ENCODE results near the gene LYPD1.

DNA sequence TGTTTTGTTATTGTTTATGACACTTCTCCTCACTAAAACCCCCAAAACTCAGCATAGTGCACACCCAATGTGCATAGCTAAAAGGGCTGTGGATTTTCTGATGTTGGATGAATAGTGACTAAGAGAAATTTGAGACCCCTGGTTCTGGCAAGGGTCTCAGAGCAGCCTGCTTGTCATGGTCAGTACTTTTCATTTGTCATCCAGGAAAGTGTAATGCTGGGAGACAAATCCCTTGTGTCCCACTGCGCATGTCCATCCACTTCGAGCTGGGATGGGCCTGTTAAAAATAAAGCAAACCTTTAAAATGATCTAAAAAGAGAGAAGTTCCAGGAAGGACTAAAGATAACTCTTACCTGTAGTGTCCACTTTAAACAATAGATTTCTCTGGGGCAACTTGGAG lies 46.9 kb upstream of the LYPD1 start:
- TF ChIP-seq RCOR1 (IDR thresholded peaks at IDR 0.05; ENCODE audit: insufficient replicate concordance, low read length) (no peak), CHD1 (IDR thresholded peaks at IDR 0.05; ENCODE audit: low read depth, low read length) (no peak), POLR2A (IDR thresholded peaks at IDR 0.05; ENCODE audit: low read depth, low read length) (no peak), RAD21 (IDR thresholded peaks at IDR 0.05; ENCODE audit: low read length) (no peak), FOS (IDR thresholded peaks at IDR 0.05; ENCODE audit: low read depth, low read length) (no peak), RFX5 (IDR thresholded peaks at IDR 0.05; ENCODE audit: low read depth, low read length) (no peak), CEBPB (IDR thresholded peaks at IDR 0.05; ENCODE audit: low read depth, low read length) (no peak), SMC3 (IDR thresholded peaks at IDR 0.05; ENCODE audit: low read depth, low read length) (no peak), NFE2L2 (IDR thresholded peaks at IDR 0.05; ENCODE audit: low read depth, low read length) (no peak), MAZ (IDR thresholded peaks at IDR 0.05; ENCODE audit: borderline replicate concordance, low read depth, low read length) (no peak)
- TF ChIP-seq, protein P1, sequence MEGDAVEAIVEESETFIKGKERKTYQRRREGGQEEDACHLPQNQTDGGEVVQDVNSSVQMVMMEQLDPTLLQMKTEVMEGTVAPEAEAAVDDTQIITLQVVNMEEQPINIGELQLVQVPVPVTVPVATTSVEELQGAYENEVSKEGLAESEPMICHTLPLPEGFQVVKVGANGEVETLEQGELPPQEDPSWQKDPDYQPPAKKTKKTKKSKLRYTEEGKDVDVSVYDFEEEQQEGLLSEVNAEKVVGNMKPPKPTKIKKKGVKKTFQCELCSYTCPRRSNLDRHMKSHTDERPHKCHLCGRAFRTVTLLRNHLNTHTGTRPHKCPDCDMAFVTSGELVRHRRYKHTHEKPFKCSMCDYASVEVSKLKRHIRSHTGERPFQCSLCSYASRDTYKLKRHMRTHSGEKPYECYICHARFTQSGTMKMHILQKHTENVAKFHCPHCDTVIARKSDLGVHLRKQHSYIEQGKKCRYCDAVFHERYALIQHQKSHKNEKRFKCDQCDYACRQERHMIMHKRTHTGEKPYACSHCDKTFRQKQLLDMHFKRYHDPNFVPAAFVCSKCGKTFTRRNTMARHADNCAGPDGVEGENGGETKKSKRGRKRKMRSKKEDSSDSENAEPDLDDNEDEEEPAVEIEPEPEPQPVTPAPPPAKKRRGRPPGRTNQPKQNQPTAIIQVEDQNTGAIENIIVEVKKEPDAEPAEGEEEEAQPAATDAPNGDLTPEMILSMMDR (conservative IDR thresholded peaks at IDR 0.05; ENCODE audit: low read depth, low read length): no peak
- TF ChIP-seq, protein P2, sequence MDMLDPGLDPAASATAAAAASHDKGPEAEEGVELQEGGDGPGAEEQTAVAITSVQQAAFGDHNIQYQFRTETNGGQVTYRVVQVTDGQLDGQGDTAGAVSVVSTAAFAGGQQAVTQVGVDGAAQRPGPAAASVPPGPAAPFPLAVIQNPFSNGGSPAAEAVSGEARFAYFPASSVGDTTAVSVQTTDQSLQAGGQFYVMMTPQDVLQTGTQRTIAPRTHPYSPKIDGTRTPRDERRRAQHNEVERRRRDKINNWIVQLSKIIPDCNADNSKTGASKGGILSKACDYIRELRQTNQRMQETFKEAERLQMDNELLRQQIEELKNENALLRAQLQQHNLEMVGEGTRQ (IDR thresholded peaks at IDR 0.05; ENCODE audit: low read depth, low read length): no peak
- TF ChIP-seq, protein P3, sequence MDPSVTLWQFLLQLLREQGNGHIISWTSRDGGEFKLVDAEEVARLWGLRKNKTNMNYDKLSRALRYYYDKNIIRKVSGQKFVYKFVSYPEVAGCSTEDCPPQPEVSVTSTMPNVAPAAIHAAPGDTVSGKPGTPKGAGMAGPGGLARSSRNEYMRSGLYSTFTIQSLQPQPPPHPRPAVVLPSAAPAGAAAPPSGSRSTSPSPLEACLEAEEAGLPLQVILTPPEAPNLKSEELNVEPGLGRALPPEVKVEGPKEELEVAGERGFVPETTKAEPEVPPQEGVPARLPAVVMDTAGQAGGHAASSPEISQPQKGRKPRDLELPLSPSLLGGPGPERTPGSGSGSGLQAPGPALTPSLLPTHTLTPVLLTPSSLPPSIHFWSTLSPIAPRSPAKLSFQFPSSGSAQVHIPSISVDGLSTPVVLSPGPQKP (IDR thresholded peaks at IDR 0.05; ENCODE audit: borderline replicate concordance, low read depth, low read length): no peak

All from IMR-90 (cell line).